HG02970 (cell line): ENCODE results near the gene MAGEE2.
"Not testable (repeated sequence)": the region's sequence is repeated elsewhere in the genome, so short reads cannot be mapped to it uniquely, and the experiment has no call there.

Experiments
- ATAC-seq: cut with Tn5 transposase; IDR thresholded peaks from one replicate; pipeline ENCODE4 v1.9.1; 2021; ENCODE audit warnings: mild to moderate bottlenecking, moderate library complexity, moderate number of reproducible peaks; ENCODE audit not compliant: unreplicated experiment, low FRiP score

Gene MAGEE2

GRCh38 chrX:75784680-75785491 lies at the start of gene MAGEE2:
TSS of gene MAGEE2 (minus strand) at chrX:75785254. CDS start at chrX:75785051, 203 bp downstream.
- no peak for ATAC-seq

GRCh38 chrX:75786290-75786689 lies 1.2 kb upstream of the MAGEE2 start:
- ATAC-seq = no peak

GRCh38 chrX:75781611-75782010 lies 3.4 kb downstream of the MAGEE2 start:
- ATAC-seq = no peak

GRCh38 chrX:75768063-75768462 lies 17.0 kb downstream of the MAGEE2 start:
- ATAC-seq = not testable (repeated sequence)

GRCh38 chrX:75748431-75748830 lies 36.6 kb downstream of the MAGEE2 start:
- no peak for ATAC-seq

GRCh38 chrX:75746891-75747639 lies 38.0 kb downstream of the MAGEE2 start:
- ATAC-seq = no peak
